A172 (cell line): Measurements from ENCODE around the gene CRAT. TPM values are rescaled to one million over a fixed set of nuclear protein-coding genes. Genes with fewer than 3 reads are reported as not detected.
"Not testable (repeated sequence)": the region's sequence is repeated elsewhere in the genome, so short reads cannot be mapped to it uniquely, and the experiment has no call there.

Source experiments
- DNase-seq: peaks from one replicate; pipeline ENCODE4 v3.0.0-alpha.2; 2015; ENCODE audit warnings: low spot score
- total RNA-seq: library from RNA; depleted of rRNA; stranded (reverse); fragments of >200 nt; shearing (Covaris generic); gene quantifications from 2 replicates; pipeline ENCODE4 v1.2.3, GENCODE V29; 2014

CRAT gene
- total RNA-seq, 1 experiment from 2014 or later: 52.7 TPM

DNA sequence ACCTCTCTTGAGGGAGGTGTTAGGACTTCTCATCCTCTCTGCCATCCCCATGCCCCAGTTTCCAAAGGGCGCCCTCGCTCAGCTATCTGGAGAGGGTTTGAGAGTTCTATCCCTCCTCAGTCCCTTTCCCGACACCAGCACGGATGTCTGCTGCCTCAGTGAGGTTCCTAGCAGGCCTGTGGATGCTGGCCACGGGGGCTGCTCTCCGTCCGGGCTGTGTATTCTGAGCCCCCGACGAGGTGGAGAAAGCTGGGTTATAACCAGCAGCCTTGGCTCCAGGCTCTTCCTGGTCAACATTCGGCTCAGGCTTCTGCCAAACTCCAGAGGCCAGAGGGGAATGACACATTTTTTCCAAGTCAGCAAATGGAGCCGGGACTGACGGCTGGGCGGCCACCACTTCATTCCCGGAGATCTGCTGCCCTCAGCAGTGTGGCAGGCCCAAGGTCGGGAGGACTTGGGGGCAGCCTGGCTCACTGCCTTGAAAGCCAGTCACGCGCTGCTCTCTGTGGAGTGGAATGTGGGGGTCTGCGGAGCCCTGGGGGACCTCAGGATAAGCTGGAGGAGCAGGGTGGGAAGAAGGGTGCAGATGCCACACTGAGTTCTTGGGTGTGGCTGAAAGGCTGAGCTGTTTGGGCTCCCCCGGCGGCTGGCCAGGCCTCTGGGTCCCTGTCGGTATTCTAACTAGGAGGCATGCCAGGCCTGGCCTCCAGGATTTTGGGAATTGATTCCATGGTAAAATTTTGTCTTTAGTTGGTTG, 28.1 kb upstream of the CRAT start:
- DNase-seq: peak; percentile 59

DNA sequence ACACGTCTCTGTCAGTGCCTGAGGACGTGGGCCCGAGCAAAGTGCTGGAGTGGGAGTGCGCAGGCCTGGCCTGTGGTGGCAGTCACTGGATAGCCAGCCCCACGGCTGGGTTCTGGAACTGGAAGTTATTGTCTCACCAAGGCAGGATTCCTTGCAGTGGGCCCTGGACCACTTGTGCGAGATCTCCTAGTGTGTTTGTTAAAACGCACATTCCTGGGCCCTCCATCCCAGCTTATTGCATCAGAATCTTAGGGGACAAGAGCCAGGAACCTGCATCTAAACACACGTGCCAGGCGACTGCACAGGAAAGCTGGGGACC, 27.5 kb upstream of the CRAT start:
- DNase-seq: no peak

DNA sequence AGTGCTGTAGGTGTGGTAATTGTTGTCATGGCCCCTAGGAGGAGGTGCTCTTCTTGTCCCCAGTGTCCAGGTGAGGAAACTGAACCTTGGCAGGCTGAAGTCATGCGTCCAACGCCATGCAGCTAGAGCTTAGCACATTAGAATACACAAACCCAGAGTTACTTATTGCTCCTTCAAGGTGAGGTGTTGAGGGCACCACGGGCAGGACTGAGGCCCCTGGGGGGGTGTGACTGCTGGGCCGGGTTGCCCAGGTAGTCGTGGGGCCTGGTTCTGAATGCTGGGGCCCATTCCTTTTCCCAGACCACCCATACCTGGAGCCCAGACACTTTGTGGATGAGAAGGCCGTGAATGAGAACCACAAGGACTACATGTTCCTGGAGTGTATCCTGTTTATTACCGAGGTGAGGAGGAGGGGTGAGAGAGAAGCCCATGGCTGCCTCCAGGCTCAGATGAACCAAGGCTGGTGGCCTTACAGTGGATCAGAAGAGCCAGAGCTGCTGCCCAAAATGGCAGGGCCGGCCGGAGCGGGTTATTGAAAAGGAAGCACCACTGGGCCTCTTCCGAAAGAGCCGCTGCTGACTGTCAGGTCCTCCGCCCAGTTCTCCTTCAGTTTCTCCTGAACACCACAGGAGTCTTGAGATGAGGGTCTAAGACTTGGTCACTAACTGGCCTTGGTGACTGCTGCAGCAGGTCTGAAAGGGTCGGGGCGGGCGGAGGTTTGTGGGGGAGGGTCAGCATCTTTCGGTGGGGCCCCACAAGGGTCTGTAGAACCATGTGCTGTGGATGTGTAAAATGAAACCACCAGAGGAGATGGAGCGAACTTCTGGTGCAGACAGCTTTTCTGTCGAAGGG, 26.9 kb upstream of the CRAT start:
- DNase-seq: no peak

DNA sequence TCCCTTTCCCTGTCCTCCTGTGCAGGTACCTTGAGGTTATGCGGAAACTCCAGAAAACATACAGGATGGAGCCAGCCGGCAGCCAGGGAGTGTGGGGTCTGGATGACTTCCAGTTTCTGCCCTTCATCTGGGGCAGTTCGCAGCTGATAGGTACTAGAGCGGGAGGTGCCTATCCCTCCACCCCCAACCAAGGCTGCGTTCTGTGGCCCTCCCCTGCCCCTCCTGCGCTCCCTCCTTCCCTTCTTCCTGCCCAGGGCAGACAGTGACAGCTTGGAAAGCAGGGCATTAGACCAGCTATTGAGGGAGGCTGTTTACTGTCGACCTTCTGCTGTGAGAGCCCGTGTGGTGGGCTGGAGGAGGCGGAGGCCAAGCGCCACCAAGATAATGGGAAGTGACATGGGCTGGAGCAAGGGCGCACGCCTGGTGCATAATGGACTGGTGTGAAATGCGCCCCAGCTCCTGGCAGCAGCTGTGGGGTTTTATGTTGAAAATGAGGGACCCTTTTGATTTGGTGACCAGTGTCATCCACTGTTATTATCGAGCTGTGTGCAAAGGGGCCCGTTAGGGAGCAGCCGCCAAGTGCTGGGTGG, 25.9 kb upstream of the CRAT start:
- no peak for DNase-seq

DNA sequence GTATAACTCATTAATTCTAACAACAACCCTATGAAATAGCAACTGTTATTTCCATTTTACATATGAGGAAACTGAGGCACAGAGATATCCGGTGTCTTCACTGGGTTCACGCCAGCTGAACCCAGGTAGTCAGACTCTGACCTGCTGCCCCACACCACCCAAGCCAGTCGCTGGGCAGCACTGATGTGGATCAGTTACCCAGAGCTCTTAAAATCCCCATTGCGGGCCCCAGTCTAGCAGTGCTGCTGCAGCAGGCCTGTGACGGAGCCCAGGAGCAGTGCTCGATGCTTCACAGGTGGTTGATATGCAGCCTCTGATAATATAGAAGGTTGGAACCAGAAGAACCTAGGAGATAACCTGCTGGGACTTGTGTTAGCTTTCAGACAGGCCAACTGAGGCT, 24.9 kb upstream of the CRAT start:
- DNase-seq: no peak

DNA sequence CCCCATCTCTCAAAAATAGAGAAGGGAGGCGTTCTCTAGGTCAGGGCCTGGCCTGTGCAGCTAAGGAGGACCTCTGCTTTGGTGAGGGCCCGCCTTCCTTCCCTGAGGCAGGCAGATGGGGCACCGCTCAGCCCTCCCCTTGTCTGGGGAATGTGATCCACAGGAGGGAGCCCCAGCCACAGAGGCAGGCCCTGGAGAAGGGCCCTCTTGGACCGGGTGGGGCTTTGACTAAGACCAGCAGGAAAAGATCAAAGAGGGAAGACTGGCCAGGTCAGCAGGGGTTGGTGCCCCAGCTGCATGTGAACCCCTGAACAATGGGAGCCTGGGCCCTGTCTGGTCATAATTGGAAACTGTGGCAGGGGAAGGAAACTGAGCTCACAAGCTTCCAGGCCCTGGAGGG, 22.5 kb upstream of the CRAT start:
- no peak for DNase-seq

DNA sequence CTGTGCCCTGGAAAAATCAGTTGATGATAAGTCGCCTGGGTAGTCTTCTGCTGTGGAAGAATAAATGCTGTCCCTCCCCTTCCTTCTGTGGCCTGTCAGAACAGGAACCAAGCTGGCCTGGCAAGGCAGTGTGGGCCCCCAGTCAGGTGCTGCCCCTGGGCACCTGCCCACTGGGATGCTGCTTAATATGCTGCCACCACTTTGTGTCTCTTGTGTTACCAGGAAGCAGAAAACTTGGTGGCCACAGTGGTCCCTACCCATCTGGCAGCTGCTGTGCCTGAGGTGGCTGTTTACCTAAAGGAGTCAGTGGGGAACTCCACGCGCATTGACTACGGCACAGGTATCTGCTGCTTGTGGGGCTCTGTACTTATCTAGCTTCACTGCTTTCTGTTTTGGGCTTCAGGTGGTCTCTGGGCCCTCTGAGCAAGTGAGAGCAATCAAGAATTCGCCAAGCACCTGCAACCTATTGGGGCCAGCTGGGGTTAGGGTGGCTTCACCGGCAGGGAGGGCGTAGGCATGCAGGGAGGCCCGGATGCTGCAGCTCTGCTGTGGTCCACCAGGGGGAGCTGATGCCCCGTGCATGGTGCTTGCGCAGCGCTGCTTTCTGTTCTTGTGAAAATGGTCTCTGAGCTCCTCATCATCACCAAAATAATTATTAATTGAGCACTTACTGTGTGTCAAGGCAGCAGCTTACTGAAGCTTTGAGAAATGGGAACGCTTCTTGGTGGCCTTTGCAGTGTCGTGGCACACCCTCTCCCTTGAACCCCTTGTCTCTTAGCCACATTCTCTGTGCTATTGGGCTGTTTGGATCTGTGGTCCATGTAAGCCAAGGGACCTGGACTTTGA, 20.9 kb upstream of the CRAT start:
- DNase-seq: peak; percentile 69

DNA sequence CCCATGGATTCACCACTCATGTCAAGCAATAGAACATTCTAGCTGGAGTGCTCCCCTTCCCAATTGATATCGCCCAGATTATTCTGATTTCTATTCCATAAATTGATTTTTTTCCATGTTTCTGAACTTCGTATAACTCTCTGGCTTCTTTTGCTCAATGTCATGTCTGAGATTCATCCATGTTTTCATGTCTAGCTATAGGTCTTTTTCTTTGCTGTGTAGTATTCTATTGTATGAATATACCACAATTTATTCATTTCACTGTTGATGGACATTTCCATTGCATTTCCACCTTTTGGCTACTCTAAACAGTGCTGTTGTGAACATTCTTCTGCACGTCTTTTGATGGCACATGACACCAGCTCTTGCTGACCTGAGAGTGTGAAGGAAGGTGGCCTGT, 20.2 kb upstream of the CRAT start:
- DNase-seq: no peak

DNA sequence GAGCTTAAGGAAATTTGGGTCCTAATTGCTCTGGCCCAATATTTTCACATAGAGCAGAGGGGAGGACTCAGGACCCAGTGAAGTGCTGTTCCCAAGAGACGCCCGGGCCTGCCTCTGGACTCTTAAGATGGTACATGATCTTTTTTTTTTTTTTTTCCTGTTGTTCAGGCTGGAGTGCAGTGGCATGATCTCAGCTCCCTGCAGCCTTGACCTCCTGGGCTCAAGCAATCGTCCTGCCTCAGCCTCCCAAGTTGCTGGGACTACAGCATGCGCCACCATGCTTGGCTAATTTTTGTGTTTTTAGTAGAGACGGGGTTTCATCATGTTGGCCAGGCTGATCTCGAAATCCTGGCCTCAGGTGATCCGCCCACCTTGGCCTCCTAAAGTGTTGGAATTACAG, 19.7 kb upstream of the CRAT start:
- DNase-seq: not testable (repeated sequence)

DNA sequence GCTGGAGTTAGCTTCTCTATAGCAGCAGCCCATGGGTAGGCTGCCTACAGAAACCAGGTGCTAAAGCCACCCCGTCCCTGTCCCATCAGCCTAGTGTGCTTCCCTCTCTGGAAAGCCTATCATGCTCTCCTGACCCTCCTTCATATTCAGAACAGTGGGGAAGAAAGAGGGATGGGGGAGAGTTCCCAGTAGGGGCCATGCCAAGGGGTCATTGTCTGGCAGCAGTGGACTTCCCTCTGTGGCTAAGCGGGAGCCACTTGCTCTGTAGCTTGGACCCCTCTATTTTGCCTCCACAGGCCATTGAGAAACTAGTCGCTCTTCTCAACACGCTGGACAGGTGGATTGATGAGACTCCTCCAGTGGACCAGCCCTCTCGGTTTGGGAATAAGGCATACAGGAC, 18.1 kb upstream of the CRAT start:
- DNase-seq: no peak

DNA sequence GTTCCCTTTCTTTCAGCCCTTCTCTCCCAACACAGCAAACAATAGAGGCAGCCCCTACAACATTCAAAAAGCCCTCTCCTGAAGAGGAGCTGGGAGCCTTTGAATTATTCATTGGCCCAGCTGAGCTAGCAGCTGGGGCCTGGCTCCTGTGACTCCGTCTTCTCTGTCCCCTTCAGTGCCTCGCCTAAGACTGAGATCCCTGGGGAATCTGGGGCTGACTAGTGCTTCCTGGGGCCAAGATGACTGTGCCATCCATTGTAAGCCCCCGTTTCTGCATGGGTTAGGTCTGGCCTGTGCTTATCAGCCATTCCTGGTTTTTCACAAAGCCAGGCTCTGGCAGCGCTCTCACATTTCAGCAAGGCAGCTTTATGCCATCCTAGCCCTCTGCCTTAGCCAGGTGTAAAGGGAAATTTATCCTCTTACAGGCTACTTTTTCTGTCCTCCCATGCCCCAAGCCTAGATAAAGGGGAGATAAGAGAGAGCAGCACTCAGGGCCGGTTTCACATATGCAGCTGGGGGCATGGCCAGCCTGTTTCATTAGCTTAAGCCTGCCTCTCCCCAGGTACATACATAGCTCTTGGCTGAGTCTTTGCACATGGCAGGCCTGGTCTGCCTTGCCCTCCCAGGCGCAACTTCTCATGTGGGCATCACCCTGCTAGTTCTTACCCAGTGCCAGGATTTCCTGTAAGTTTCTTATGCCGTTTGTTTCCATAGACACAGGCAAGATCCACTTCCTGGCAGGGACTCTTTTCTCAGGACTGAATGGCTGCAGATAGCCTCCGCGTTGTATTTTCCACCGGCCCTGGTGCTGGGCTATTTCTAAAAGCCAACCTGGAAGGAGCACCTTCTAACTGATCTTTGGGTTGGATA, 16.4 kb upstream of the CRAT start:
- no peak for DNase-seq

DNA sequence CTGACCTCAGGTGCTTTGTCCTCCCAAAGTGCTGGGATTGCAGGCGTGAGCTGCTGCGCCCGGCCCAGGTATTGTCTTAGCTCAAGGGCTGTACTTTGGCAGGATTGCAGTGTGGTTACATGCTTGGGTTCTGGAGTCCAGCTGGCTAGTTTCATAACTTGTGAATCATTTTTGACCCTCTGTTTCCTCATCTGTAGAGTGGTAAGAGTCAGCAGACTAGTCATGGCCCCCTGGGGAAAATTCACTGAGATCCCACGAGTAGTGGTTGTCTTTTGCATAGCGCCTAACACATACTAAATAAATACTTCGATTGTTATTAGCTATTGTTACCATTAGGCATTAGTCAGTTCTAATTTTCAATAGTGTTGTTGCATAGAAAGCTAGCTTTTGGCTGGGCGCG, 14.9 kb upstream of the CRAT start:
- peak; percentile 86 for DNase-seq

DNA sequence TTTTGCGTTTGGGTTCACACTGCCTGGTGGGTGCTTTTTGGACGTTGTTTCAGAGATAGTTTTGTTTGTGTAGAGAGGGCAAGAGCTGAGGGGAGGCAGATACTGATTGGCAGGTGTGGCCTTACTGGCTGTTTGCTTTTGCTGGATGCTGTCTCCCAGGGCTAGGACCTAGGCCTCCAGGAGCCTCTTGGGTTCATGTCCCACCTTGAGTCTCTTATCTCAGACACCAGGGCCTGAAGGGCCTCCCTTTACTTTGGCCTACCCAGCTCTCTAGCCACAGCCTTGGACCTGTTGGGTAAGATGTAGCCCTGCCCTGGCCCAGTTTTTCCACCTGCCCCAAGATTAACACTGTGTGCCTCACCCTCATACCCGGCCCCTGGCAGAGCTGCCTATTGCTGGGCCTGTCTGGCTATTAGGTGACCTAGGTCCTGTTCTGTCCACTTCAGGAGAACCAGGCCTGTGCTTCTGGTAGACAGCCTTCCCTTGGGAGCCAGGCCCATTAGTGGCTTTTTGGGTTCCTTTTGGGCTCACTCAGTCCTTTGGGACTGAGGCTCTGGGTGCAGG, 14.0 kb upstream of the CRAT start:
- no peak for DNase-seq

DNA sequence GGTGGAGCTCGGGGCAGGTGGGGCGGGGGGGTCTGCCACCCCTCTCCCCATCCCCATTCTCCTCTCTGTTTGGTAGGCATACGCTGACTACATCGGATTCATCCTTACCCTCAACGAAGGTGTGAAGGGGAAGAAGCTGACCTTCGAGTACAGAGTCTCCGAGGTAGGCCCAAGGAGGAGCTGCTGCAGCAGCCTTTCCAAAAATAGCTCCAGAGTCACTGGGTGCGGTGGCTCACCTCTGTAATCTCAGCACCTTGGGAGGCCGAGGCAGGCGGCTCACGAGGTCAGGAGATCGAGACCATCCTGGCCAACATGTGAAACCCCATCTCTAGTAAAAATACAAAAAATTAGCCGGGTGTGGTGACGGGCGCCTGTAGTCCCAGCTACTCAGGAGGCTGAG, 12.4 kb upstream of the CRAT start:
- not testable (repeated sequence) for DNase-seq

DNA sequence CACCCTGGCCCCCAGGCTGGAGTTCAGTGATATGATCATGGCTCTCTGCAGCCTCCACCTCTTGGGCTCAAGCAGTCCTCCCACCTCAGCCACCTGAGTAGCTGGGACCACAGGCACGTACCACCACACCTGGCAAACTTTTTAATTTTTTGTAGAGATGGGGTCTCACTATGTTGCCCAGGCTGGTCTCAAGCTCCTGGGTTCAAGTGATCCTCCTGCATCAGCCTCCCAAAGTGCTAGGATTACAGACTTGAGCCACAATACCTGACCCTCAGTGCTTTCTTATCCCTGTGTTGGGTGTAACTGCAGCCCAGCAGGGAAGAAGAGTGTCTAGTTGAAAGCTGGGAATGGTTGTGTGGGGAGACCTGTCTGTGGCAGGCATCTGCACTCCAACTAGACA, 11.5 kb upstream of the CRAT start:
- DNase-seq: no peak

DNA sequence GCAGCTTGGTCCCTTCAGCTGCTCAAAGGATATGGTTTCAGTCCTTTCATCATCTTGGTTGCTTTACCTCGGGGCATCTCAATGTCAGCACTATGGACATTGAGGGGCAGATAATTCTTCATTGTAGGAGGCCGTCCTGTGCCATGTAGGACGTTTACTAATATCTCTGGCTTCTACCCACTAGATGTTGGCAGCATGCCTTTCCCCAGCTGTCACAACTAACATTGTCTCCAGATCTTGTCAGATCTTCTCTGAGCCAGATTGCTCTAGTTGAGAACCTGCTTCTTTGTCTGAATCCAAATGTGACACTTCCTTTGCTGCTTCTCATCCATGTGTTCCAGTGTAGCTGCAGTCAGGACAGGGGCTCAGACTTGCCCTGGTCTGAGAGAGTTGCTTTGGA, 10.9 kb upstream of the CRAT start:
- no peak for DNase-seq

DNA sequence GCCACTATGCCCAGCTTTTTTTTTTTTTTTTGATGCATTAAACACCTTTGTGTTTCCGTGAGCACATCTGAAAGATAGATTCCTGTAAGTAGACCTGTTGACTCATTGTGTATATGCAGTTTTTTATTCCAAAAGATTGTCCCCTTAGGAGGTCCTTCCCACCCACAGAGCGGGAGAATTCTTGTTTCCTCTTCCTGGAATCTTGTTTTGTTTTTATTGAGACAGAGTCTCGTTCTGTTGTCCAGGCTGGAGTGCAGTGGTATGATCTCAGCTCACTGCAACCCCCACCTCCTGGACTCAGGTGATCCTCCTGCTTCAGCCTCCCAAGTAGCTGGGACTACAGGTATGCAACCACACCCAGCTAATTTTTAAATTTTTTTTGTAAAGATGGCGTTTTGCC, 8.2 kb upstream of the CRAT start:
- no peak for DNase-seq

DNA sequence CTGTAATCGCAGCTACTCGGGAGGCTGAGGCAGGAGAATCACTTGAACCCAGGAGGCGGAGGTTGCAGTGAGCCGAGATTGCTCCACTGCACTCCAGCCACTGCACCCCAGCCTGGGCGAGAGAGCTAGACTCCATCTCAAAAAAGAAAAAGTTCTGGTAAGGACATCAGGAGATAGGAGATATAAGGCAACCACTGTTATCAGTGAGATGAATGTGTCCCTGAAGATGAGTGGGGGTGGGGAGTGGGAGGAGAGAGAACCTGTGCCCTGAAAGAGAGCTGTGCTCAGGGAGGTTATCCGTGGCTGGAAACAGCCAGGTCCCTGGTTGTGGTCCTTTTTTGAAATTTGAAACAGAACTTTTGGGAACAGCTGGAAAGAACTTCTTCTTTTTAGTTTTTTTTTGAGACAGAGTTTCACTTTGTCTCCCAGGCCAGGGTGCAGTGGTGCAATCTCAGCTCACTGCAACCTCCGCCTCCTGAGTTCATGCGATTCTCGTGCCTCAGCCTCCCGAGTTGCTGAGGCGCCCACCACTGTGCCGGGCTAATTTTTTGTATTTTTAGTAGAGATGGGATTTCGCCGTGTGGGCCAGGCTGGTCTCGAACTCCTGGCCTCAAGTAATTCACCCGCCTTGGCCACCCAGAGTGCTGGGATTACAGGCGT, 3.2 kb upstream of the CRAT start:
- no peak for DNase-seq

DNA sequence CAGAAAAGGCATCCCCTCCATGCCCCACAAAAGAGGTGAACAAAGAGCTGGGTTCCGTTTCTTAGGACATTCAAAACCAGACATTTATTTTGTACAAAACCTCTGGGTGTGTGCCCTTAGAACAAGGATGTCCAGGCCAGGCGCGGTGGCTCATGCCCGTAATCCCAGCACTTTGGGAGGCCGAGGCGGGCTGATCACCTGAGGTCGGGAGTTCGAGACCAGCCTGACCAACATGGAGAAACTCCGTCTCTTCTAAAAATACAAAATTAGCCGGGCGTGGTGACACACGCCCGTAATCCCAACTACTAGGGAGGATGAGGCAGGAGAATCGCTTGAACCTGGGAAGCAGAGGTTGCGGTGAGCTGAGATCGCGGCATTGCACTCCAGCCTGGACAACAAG, 1.9 kb upstream of the CRAT start:
- not testable (repeated sequence) for DNase-seq

DNA sequence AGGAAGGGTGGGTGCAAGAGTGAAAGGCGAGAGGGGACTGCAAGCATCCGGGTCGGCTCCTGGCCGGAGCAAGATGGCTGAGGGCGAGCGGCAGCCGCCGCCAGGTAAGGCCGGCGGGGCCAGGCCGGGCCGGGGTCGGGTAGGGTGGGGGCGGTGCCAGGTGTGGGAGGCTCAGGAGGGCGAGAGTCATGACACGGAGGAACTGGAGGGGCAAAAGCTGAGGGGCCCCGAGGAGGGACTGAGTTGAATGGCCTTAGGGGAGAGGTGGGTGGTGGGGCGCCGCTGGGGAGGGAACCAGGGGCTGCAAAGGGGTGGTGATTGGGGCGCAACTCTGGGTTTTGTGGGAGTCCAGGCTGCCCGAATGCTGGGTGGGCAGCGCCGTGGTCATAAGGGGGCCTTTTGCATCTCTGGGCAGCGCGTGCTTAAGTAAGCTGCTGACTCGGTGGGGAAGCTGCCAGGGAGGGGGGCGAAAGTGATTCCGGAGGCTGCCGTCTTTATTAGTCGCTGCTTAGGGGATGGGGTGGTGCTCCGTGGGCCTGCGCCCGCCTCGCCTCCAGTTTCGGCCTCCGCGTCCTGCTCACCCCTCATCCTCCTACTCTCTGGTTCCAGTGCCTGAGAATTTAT, 1.0 kb upstream of the CRAT start:
- DNase-seq: peak; percentile 62
